LNCaP clone FGC (cell line): ENCODE data around the gene PCNT.

Experiments used
- DNase-seq: peaks from one replicate; pipeline ENCODE4 v3.0.0-alpha.2; 2011; ENCODE audit warnings: low read depth
- H3K4me3 ChIP-seq: 2 replicates; pipeline ENCODE4 v1.5.1; 2011; ENCODE audit warnings: mild to moderate bottlenecking, low read depth, low read length, control low read depth
- TF ChIP-seq, protein P1 (sequence below): IDR thresholded peaks from 2 replicates; pipeline ENCODE4 v1.5.1; 2012; ENCODE audit warnings: mild to moderate bottlenecking; ENCODE audit not compliant: control insufficient read depth, insufficient read depth; ENCODE audit errors: extremely low read depth

PCNT gene

DNA sequence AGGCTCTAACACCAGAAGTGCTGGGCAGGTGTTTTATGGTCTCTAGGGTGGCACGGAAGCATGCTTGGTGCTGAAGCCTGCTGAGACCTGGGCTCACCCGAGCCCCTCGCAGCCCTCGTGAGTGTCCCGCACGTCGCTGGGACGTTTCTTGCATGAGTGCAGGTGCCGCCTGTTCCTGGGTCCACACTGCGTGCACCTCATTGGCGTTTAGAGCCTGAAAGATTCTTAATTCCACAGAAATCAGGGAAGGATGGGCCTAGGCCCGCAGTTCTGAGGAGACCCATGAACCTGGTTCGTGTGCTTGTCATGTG lies 91.0 kb downstream of the PCNT start:
- DNase-seq = no peak
- TF ChIP-seq, protein P1, sequence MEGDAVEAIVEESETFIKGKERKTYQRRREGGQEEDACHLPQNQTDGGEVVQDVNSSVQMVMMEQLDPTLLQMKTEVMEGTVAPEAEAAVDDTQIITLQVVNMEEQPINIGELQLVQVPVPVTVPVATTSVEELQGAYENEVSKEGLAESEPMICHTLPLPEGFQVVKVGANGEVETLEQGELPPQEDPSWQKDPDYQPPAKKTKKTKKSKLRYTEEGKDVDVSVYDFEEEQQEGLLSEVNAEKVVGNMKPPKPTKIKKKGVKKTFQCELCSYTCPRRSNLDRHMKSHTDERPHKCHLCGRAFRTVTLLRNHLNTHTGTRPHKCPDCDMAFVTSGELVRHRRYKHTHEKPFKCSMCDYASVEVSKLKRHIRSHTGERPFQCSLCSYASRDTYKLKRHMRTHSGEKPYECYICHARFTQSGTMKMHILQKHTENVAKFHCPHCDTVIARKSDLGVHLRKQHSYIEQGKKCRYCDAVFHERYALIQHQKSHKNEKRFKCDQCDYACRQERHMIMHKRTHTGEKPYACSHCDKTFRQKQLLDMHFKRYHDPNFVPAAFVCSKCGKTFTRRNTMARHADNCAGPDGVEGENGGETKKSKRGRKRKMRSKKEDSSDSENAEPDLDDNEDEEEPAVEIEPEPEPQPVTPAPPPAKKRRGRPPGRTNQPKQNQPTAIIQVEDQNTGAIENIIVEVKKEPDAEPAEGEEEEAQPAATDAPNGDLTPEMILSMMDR = no peak
- no peak overlapping the region for H3K4me3 ChIP-seq

DNA sequence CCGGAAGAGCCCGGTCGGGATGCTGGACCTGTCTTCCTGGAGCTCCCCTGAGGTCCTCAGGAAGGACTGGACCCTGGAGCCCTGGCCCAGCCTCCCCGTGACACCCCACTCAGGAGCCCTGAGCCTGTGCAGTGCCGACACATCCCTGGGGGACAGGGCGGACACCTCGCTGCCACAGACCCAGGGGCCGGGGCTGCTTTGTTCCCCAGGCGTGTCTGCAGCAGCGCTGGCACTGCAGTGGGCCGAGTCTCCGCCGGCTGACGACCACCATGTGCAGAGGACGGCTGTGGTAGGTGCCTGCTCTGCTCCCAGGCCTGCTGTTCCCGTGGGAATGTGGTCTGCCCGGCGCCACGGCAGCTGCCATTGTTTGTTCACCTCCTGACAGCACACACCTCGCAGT lies 92.6 kb downstream of the PCNT start:
- DNase-seq = no peak
- TF ChIP-seq, protein P1 = no peak
- H3K4me3 ChIP-seq = no peak overlapping the region

DNA sequence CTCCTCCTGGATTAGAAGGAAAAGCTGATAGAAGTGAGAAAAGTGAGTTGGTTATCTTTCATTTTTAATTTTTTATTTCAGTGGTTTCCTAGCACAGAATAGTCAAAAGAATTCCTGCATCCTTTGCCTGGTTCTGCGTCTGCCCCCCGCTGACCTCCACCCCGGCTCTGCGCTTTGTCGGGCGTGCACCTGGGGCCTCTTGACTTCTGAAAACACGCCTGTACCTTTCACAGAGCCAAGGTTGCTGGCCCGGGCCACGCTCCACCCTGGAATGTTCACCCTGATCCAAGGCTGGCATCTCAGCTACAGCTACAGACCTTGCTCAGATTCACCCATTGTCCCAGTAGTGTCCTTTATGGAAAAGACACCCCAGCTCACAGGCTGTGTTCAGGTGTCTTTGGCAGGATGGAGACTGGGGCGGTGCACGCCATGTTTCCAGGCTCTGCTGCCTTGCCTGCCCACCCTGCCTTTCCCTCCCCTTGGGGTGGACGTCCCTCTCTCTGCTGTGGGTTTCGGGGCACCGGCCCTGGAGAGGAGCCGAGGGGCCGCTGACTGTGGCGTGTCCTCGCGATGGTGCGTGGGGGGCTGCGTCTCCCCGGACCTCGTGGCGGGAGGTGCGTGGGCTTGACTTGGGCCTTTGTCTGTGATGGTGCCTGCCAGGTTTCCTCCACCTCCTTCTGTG lies 94.5 kb downstream of the PCNT start:
- TF ChIP-seq, protein P1 = no peak
- DNase-seq = no peak
- H3K4me3 ChIP-seq = no peak overlapping the region

DNA sequence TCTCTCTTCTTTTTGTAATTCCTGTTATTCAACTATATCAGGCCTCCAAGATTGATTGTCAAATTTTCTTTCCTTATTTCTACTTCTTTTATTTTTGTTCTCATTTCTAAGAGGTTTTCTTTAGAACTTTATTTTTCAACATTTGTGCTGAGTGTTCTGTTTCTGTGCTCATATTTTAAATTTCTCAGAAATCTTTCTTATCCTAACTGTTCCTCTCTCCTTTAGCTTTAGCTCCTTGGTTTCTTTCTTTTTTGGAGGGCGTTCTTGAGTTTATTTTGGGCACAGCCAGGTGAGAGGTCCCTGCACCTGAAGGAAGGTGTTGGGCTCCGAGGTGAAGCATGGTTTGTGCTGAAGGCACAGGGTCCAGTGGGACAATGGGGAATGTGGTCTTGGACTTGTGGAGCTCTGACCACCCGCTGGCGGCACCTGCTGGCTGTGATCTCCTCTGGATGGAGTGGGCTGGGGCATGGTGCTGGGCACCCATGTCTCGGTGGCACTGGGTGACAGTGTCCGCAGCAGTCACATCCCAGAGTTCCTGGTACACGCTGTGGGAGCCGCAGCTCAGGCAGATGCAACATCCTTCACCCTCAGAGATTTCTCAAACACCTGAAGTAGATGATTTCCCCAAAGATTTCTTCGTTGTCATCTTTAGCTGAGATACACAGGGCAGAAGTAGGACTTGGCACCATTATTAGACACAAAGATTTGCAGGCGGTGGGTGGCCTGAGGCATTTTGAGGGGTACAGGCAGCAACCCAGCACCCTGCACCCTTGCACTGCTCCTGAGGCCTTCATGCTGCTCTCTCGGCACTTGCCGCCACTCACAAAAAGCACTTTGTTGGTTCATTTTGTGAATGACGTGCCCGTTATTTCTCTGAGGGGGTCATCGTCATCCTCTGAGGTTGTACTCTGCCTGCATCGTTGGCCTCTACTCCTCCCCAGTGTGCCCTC lies 96.6 kb downstream of the PCNT start:
- H3K4me3 ChIP-seq = no peak overlapping the region
- TF ChIP-seq, protein P1 = no peak

DNA sequence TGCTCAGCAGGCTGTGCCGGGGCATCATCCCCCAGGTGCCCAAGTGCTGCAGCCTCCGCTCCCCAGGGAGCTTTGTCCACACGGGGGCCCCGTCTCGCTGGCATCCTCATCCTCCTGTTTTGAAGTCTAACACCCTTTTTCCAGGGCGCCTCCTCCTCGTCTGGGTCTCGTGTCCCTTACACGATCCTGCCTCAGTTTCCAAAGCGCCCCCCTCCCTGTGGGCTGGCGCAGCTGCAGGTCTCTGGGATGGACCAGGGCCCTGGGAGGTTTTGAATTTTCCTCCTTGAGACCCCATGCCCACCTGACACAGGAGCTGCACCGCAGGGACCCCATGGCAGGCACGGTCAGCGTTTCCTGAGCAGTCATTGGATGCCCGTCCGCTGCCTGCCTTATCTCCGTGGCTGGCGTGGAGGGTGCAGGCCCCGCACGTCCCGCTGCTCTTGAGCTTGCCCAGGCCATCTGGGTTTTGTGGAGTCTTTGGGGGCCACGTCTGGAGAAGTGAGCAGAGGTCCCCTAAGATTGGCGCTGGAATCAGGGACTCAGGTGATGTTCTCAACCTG lies 97.3 kb downstream of the PCNT start:
- TF ChIP-seq, protein P1 = peak; percentile 8; the same call in 1 of the 2 replicates
- no peak overlapping the region for H3K4me3 ChIP-seq
- DNase-seq = no peak

More for the DNA sequence above, 96.6 kb downstream of the PCNT start:
- no peak for DNase-seq

DNA sequence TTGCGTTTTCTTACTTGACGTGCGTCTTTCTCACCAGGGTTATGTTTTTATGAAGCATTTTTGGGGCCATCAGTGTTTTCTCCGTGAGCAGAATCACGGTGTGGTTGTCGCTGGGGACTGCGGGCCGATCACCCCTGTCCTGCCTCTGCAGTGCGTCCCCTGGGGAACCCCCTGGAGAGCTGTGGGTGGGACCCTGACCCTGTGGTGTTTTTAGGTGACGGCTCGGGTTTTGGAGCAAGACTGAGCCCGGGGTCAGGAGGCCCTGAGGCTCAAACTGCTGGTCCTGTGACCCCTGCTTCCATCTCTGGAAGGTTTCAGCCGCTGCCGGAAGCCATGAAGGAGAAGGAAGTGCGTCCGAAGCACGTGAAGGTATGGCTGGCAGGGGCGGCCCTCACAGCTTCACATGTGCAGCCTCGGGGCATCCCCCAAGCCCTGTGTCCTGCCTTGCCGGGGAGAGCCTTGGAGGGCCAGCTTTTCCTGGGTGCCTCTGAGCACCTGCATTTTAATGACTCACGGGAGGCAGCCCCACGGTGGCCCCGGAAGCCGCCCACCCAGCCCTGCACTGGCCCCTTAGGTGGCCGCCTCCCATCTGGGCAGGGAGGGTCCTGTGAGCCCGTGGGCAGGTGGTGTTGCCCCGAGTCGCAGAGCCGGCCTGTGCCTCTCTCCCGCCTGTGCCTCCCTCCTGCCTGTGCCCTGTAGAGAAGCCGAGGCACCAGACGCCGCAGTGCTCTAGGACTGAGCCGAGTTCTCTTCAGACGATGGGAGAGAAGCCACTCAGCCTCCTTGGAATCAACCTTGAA lies 98.0 kb downstream of the PCNT start:
- DNase-seq = no peak
- TF ChIP-seq, protein P1 = no peak
- no peak overlapping the region for H3K4me3 ChIP-seq
